K562 (cell line): Measurements from ENCODE around the gene C22orf31. TPM values are rescaled to one million over a fixed set of nuclear protein-coding genes. Genes with fewer than 3 reads are reported as not detected.
A peak's percentile ranks its signal among the peaks of the same experiment; 100 is the strongest.

ENCODE experiments used
- ARNT ChIP-seq, 2 experiments: fragments of 450-650 bp; IDR thresholded peaks; 2 replicates each; pipeline ENCODE4 v1.6.1; 2016; ENCODE audit warnings: mild to moderate bottlenecking in 1 of 2
- CBX3 ChIP-seq, 2 experiments: IDR thresholded peaks; 1 replicate in 1 of 2; 2 replicates in 1 of 2; pipeline ENCODE4 v1.6.1; 2012; ENCODE audit warnings: inconsistent platforms in 2 of 2, low read length in 2 of 2, borderline replicate concordance in 1 of 2, control low read depth in 1 of 2
- CGGBP1 ChIP-seq: fragments of 250-450 bp; sonication (Bioruptor Pico); IDR thresholded peaks from 2 replicates; pipeline ENCODE4 v1.9.0; 2021; ENCODE audit warnings: mild to moderate bottlenecking
- EHMT2 ChIP-seq: fragments of 450-650 bp; IDR thresholded peaks from 2 replicates; pipeline ENCODE4 v1.6.1; 2018; ENCODE audit warnings: antibody characterized with exemption
- ETV5 ChIP-seq: sonication (generic); formaldehyde crosslinking; IDR thresholded peaks from 2 replicates; pipeline ENCODE4 v1.4.0; 2020; ENCODE audit warnings: low read depth, mild to moderate bottlenecking, missing genetic modification reagents
- GTF2A2 ChIP-seq: IDR thresholded peaks from 2 replicates; pipeline ENCODE4 v1.6.1; 2016; ENCODE audit warnings: mild to moderate bottlenecking, missing genetic modification characterization, missing compliant biosample characterization
- HOXB6 ChIP-seq: fragments of 250-450 bp; sonication (Bioruptor Pico); IDR thresholded peaks from 2 replicates; pipeline ENCODE4 v1.5.1; 2022; ENCODE audit warnings: mild to moderate bottlenecking, borderline replicate concordance
- MAZ ChIP-seq, 2 experiments: fragments of 450-650 bp in 1 of 2; sonication (generic) in 1 of 2; formaldehyde crosslinking; IDR thresholded peaks in 1 of 2; conservative IDR thresholded peaks in 1 of 2; 2 replicates each; pipeline versions ENCODE4 v1.4.0 to v1.5.0; 2020; ENCODE audit warnings: mild to moderate bottlenecking in 1 of 2, missing genetic modification reagents in 1 of 2
- MTA3 ChIP-seq: fragments of 450-650 bp; formaldehyde crosslinking; IDR thresholded peaks from 2 replicates; pipeline ENCODE4 v1.6.1; 2017; ENCODE audit warnings: mild to moderate bottlenecking, borderline replicate concordance
- SAFB ChIP-seq: fragments of 200-400 bp; formaldehyde crosslinking; IDR thresholded peaks from 2 replicates; pipeline ENCODE4 v1.6.1; 2017; ENCODE audit warnings: low read depth, low read length, borderline replicate concordance
- SIN3B ChIP-seq: fragments of 450-650 bp; IDR thresholded peaks from 2 replicates; pipeline ENCODE4 v1.6.1; 2017; ENCODE audit warnings: low read depth, mild to moderate bottlenecking, moderate library complexity
- TBL1XR1 ChIP-seq, 2 experiments: IDR thresholded peaks; 2 replicates each; pipeline ENCODE4 v1.6.1; 2012; ENCODE audit warnings: improper control_type of control experiment in 2 of 2, low read length in 2 of 2, mild to moderate bottlenecking in 1 of 2
- TCF3 ChIP-seq: sonication (generic); formaldehyde crosslinking; IDR thresholded peaks from 2 replicates; pipeline ENCODE4 v1.4.0; 2020; ENCODE audit warnings: mild to moderate bottlenecking, missing genetic modification reagents
- ZNF280A ChIP-seq: fragments of 450-650 bp; IDR thresholded peaks from 2 replicates; pipeline ENCODE4 v1.6.1; 2018; ENCODE audit warnings: mild to moderate bottlenecking, low read depth; ENCODE audit not compliant: partially characterized antibody
- ZNF318 ChIP-seq, 2 experiments: fragments of 450-650 bp; IDR thresholded peaks; 2 replicates each; pipeline ENCODE4 v1.6.1; 2016; ENCODE audit warnings: mild to moderate bottlenecking in 2 of 2, borderline replicate concordance in 1 of 2, low read depth in 1 of 2, moderate library complexity in 1 of 2
- polyA plus RNA-seq, 8 experiments: library from polyadenylated mRNA; depleted of rRNA in 4 of 8; stranded (reverse) in 5 of 8; unstranded in 3 of 8; fragments of >200 nt; fragmentation: Nextera tagmentation in 2 of 8; fragmentation: Illumina TruSeq in 1 of 8; extraction: Ambion mirVana in 2 of 8; extraction: Trizol in 1 of 8; gene quantifications; 2 replicates each; pipeline versions ENCODE4 v1.2.1 to v1.2.3, GENCODE V29; 2011 to 2014; ENCODE audit warnings: inconsistent platforms in 1 of 8, missing spikeins in 1 of 8
- total RNA-seq, 7 experiments: library from RNA; depleted of rRNA in 6 of 7; stranded (reverse); fragments of >200 nt in 6 of 7; fragmentation: Illumina TruSeq in 2 of 7; extraction: Trizol in 2 of 7; gene quantifications; 2 replicates each; pipeline versions ENCODE4 v1.2.1 to v1.2.3, GENCODE V29; 2011 to 2021; ENCODE audit warnings: low replicate concordance in 1 of 7

C22orf31 gene
- total and polyA plus RNA-seq, 9 of the 15 experiments (the other 6 are each of a cell fraction or from before 2014, with no cell fraction given): not detected

GRCh38 chr22:29096736-29097669 is 35.4 kb upstream of the C22orf31 start (continued):
- TF ChIP-seq ZNF318 (IDR thresholded peaks at IDR 0.05; ENCODE audit: borderline replicate concordance in 1 of 2, low read depth in 1 of 2): no peak
- no peak for TF ChIP-seq ARNT (IDR thresholded peaks at IDR 0.05)
- TF ChIP-seq CGGBP1 (CRISPR knock-in tag): no peak
- TF ChIP-seq MAZ (CRISPR knock-in tag; conservative IDR thresholded peaks at IDR 0.05 in 1 of 2, IDR thresholded peaks at IDR 0.05 in 1 of 2): 0 out of 4 replicates have a peak, but pooled peaks of 1 of the 2 experiments have one; percentile 48
- peak; percentile 85 for TF ChIP-seq ETV5 (CRISPR knock-in tag)
- no peak for TF ChIP-seq SAFB
- TF ChIP-seq SIN3B: no peak
- peak; percentile 59; the same call in 1 of the 2 replicates for TF ChIP-seq MTA3
- TF ChIP-seq TBL1XR1 (IDR thresholded peaks at IDR 0.05; ENCODE audit: low read length in 2 of 2): 0 out of 4 replicates have a peak, but pooled peaks of 1 of the 2 experiments have one; percentile 21
- no peak for TF ChIP-seq GTF2A2 (tag)
- peak; percentile 82 for TF ChIP-seq TCF3 (CRISPR knock-in tag)
- TF ChIP-seq EHMT2: peak; percentile 30; the same call in 1 of the 2 replicates
- no peak for TF ChIP-seq HOXB6 (CRISPR knock-in tag)
- no peak for TF ChIP-seq CBX3 (IDR thresholded peaks at IDR 0.05; ENCODE audit: borderline replicate concordance in 1 of 2, low read length in 2 of 2)
- no peak for TF ChIP-seq ZNF280A
